ENCODE data around the gene KRTAP5-3. TPM values are rescaled to one million over a fixed set of nuclear protein-coding genes. Genes with fewer than 3 reads are reported as not detected.

KRTAP5-3 gene
- total and polyA plus RNA-seq, 2 of the 8 experiments (the other 6 are each of a cell fraction or from before 2014, with no cell fraction given), result not detected

- H3K4me1 ChIP-seq (replicated peaks in 1 of 4; ENCODE audit: control insufficient read depth in 3 of 4, insufficient read depth in 4 of 4, low read length in 3 of 4), result peaks cover under 1 to 47% (median 36%) of the 10 kb centered on the region in 4 experiments
- no peak overlapping the region; the same call in 1 of the 2 replicates for H2BK5ac ChIP-seq (ENCODE audit: low read depth, low read length)
- H2BK15ac ChIP-seq (ENCODE audit: low read length), result peak overlapping the region; percentile 88
- WGBS, 2 experiments (ENCODE audit: extremely low coverage in 1 of 2, insufficient coverage in 1 of 2, insufficient read length in 1 of 2, insufficient replicate concordance in 2 of 2, low coverage in 1 of 2, low lambda C conversion rate in 2 of 2, missing lambda C conversion rate in 1 of 2), result 77% methylated on average over 25 of the region's 29 CpGs; no CpG with 5 or more reads in 1 of the 2 experiments
- H3K9me3 ChIP-seq (ENCODE audit: insufficient read depth in 2 of 2, low read depth in 1 of 2, low read length in 1 of 2), result no peaks in the 10 kb centered on the region
- H3K27me3 ChIP-seq (replicated peaks in 1 of 4; ENCODE audit: control insufficient read depth in 3 of 4, extremely low read depth in 1 of 4, insufficient read depth in 3 of 4, low read length in 3 of 4), result peaks cover 0 to 15% (median 5%) of the 10 kb centered on the region in 4 experiments; a peak in 3 of 7 replicates
- DNase-seq (ENCODE audit: low read depth in 1 of 2, low spot score in 2 of 2) (no peak), FAIRE-seq (no peak)
- no peak overlapping the region for H2AFZ ChIP-seq (ENCODE audit: low read length)
- CTCF ChIA-PET (ENCODE audit: partially characterized antibody), result interaction anchor here (0.6 to 9.1 kb wide), 10 partner anchors 9 to 214 kb away, joined by 3 to 100 read pairs (median 4); no protein-coding TSS in a partner anchor
- H4K91ac ChIP-seq (replicated peaks; ENCODE audit: insufficient read length, low read length), result peak overlapping the region; percentile 34
- H3K4me2 ChIP-seq (ENCODE audit: insufficient read depth in 1 of 2, low read depth in 2 of 2, low read length in 2 of 2), result peak overlapping the region in 1 of 2 experiments; percentile 60; a peak in 2 of 4 replicates
- peak overlapping the region; percentile 84; the same call in 1 of the 2 replicates for H2BK12ac ChIP-seq (ENCODE audit: low read depth, low read length)
- H4K5ac ChIP-seq (ENCODE audit: insufficient read length, low read depth, low read length), result no peak overlapping the region
- no peaks in the 10 kb centered on the region for H3K79me2 ChIP-seq (ENCODE audit: control insufficient read depth in 1 of 2, insufficient read depth in 2 of 2, low read length in 2 of 2)
- no peak overlapping the region for H3K4me3 ChIP-seq (ENCODE audit: extremely low read depth in 1 of 4, insufficient read depth in 2 of 4, low read depth in 3 of 4, low read length in 4 of 4)
- H2BK20ac ChIP-seq (ENCODE audit: low read length), result no peak overlapping the region
- no peaks in the 10 kb centered on the region for H3K23me2 ChIP-seq (ENCODE audit: low read depth, low read length)
- no peak overlapping the region for H3K14ac ChIP-seq (ENCODE audit: insufficient read length)
- H2AK5ac ChIP-seq (ENCODE audit: low read depth, low read length), result no peak overlapping the region
- H3K27ac ChIP-seq (ENCODE audit: low read depth, low read length), result no peak overlapping the region
- H3K56ac ChIP-seq (replicated peaks; ENCODE audit: insufficient read length, low read depth, low read length), result no peak overlapping the region
- peak overlapping the region; percentile 21 for H2BK120ac ChIP-seq (replicated peaks; ENCODE audit: low read depth, low read length)
- no peaks in the 10 kb centered on the region for H3K36me3 ChIP-seq (ENCODE audit: control insufficient read depth in 2 of 4, insufficient read depth in 4 of 4, low read length in 3 of 4)
- H4K20me1 ChIP-seq (replicated peaks in 1 of 2; ENCODE audit: control insufficient read depth in 1 of 2, insufficient read depth in 2 of 2, low read length in 2 of 2), result peaks cover 2 to 16% of the 10 kb centered on the region in 2 experiments
- H3K79me1 ChIP-seq (ENCODE audit: low read depth, low read length), result no peaks in the 10 kb centered on the region
- H3K4ac ChIP-seq (replicated peaks; ENCODE audit: insufficient read length, low read depth, low read length), result no peak overlapping the region
- H3K9ac ChIP-seq (replicated peaks in 1 of 4; ENCODE audit: extremely low read depth in 1 of 4, low read depth in 3 of 4, low read length in 3 of 4), result no peak overlapping the region
- POLR2A ChIA-PET (ENCODE audit: partially characterized antibody), result interaction anchor here (0.9 to 2.7 kb wide), 3 partner anchors 10 to 17 kb away, joined by 5 to 12 read pairs (median 9); no protein-coding TSS in a partner anchor
- no peak overlapping the region; the same call in 1 of the 2 replicates for H3K18ac ChIP-seq (ENCODE audit: extremely low read depth, low read length)
- H3K23ac ChIP-seq (ENCODE audit: insufficient read length), result no peak overlapping the region
- H4K8ac ChIP-seq (ENCODE audit: extremely low read depth, insufficient read depth, low read length), result no peak overlapping the region
- TF ChIP-seq SP4 (IDR thresholded peaks at IDR 0.05; ENCODE audit: low read length), result no peak
- TF ChIP-seq TEAD4 (IDR thresholded peaks at IDR 0.05; ENCODE audit: low read depth, low read length), result no peak
- TF ChIP-seq HDAC2 (IDR thresholded peaks at IDR 0.05; ENCODE audit: borderline replicate concordance in 1 of 2, low read depth in 2 of 2, low read length in 2 of 2), result no peak
- no peak for TF ChIP-seq PHF8 (conservative IDR thresholded peaks at IDR 0.05; ENCODE audit: low read depth, low read length)
- no peak for TF ChIP-seq NRF1 (IDR thresholded peaks at IDR 0.05; ENCODE audit: low read depth, low read length)
- TF ChIP-seq CHD1 (IDR thresholded peaks at IDR 0.05; ENCODE audit: low read depth, low read length), result no peak
- no peak for TF ChIP-seq CREB1 (IDR thresholded peaks at IDR 0.05)
- TF ChIP-seq BRCA1 (IDR thresholded peaks at IDR 0.05; ENCODE audit: low read depth, low read length), result no peak
- no peak for TF ChIP-seq CHD2 (IDR thresholded peaks at IDR 0.05; ENCODE audit: low read length)
- TF ChIP-seq CEBPB (IDR thresholded peaks at IDR 0.05; ENCODE audit: low read depth, low read length), result no peak
- TF ChIP-seq E2F6 (IDR thresholded peaks at IDR 0.05), result no peak
- no peak for TF ChIP-seq TBP (IDR thresholded peaks at IDR 0.05; ENCODE audit: low read depth, low read length)
Measured at GRCh38 chr11:1563697-1564534, 44.3 kb downstream of the KRTAP5-3 start.

Measured in H1 (cell line).